Measurements from ENCODE around the gene SFPQ. TPM values are rescaled to one million over a fixed set of nuclear protein-coding genes. Genes with fewer than 3 reads are reported as not detected.

The SFPQ gene
- total RNA-seq, 1 experiment from 2014 or later, result 249 TPM

GRCh38 chr1:35229587-35230360, 36.8 kb upstream of the SFPQ start:
- H3K9me3 ChIP-seq (ENCODE audit: low read length), result no peaks in the 10 kb centered on the region
- H3F3A ChIP-seq (ENCODE audit: low read length, unreplicated experiment), result no peaks in the 10 kb centered on the region
- H3K79me2 ChIP-seq (ENCODE audit: low read length), result no peaks in the 10 kb centered on the region
- no peak overlapping the region for H2AFZ ChIP-seq (ENCODE audit: low read length)
- intact Hi-C loops (cut with micrococcal nuclease), result no loop called here
- H3K27ac ChIP-seq (ENCODE audit: low read length), result no peak overlapping the region
- no peaks in the 10 kb centered on the region for H4K20me1 ChIP-seq (ENCODE audit: low read length)
- BruUV-seq (replicated peaks), result no TSS peak
- ATAC-seq (no peak; the same call in 1 of the 2 replicates), DNase-seq (no peak)
- ChIA-PET POLR2A (ENCODE audit: unreplicated experiment) (no interaction called here), CTCF (no interaction called here)
- TF ChIP-seq CTCF (conservative IDR thresholded peaks at IDR 0.05; ENCODE audit: low read depth, low read length) (no peak), EZH2 (IDR thresholded peaks at IDR 0.05; ENCODE audit: low read length, unreplicated experiment) (no peak)
- H3K4me2 ChIP-seq (ENCODE audit: low read length), result no peak overlapping the region
- H3K27me3 ChIP-seq (ENCODE audit: low read length), result no peaks in the 10 kb centered on the region
- no peaks in the 10 kb centered on the region for H3K9me2 ChIP-seq (replicated peaks; ENCODE audit: low read length)
- H3K4me3 ChIP-seq (ENCODE audit: low read length), result no peak overlapping the region
- H3K9ac ChIP-seq (ENCODE audit: low read length), result no peak overlapping the region
- no peaks in the 10 kb centered on the region for H3K4me1 ChIP-seq (ENCODE audit: insufficient read depth, low read length)
- H3K36me3 ChIP-seq (ENCODE audit: low read depth, low read length), result no peaks in the 10 kb centered on the region

- CTCF ChIA-PET, result no interaction called here
- intact Hi-C loops (cut with micrococcal nuclease), result no loop called here
- no peak for ATAC-seq
These were observed 33.6 kb upstream of the SFPQ start for GRCh38 chr1:35226546-35226945.

More at GRCh38 chr1:35226546-35226945, 33.6 kb upstream of the SFPQ start:
- POLR2A ChIA-PET (ENCODE audit: unreplicated experiment), result no interaction called here
- Histone ChIP-seq H3F3A (ENCODE audit: low read length, unreplicated experiment) (no peaks in the 10 kb centered on the region), H3K36me3 (ENCODE audit: low read depth, low read length) (no peaks in the 10 kb centered on the region), H3K4me2 (ENCODE audit: low read length) (no peak overlapping the region), H3K9me3 (ENCODE audit: low read length) (no peaks in the 10 kb centered on the region), H2AFZ (ENCODE audit: low read length) (no peak overlapping the region), H3K79me2 (ENCODE audit: low read length) (no peaks in the 10 kb centered on the region), H4K20me1 (ENCODE audit: low read length) (no peaks in the 10 kb centered on the region), H3K4me3 (ENCODE audit: low read length) (no peak overlapping the region), H3K4me1 (ENCODE audit: insufficient read depth, low read length) (no peaks in the 10 kb centered on the region), H3K9ac (ENCODE audit: low read length) (no peak overlapping the region), H3K9me2 (replicated peaks; ENCODE audit: low read length) (no peaks in the 10 kb centered on the region), H3K27me3 (ENCODE audit: low read length) (no peaks in the 10 kb centered on the region), H3K27ac (ENCODE audit: low read length) (no peak overlapping the region)
- TF ChIP-seq EZH2 (IDR thresholded peaks at IDR 0.05; ENCODE audit: low read length, unreplicated experiment), result no peak
- TF ChIP-seq CTCF (conservative IDR thresholded peaks at IDR 0.05; ENCODE audit: low read depth, low read length), result no peak
- no peak for TF ChIP-seq EZH2phosphoT487 (IDR thresholded peaks at IDR 0.05; ENCODE audit: borderline replicate concordance, low read length)
- BruUV-seq (replicated peaks), result no TSS peak
- no peak for DNase-seq

Measured in PC-3 (cell line).